ENCODE measurements around the gene IMP3. TPM values are rescaled to one million over a fixed set of nuclear protein-coding genes. Genes with fewer than 3 reads are reported as not detected.

IMP3 gene
- total and polyA plus RNA-seq, 9 of the 15 experiments (the other 6 are each of a cell fraction or from before 2014, with no cell fraction given): 14.5 to 160 (median 74.4) TPM

GRCh38 chr15:75625542-75626347 lies 14.3 kb downstream of the IMP3 start, which contains the start of gene SNUPN (continued):
- TF ChIP-seq HMBOX1 (IDR thresholded peaks at IDR 0.05) (no peak), SMAD2 (IDR thresholded peaks at IDR 0.05; ENCODE audit: low read depth, low read length) (no peak), HDAC1 (IDR thresholded peaks at IDR 0.05) (peak in 1 of 2 experiments; percentile 43; a peak in 2 of 4 replicates), MBD2 (IDR thresholded peaks at IDR 0.05; ENCODE audit: borderline replicate concordance, low read depth) (peak; percentile 67; the same call in 1 of the 2 replicates), TCF3 (CRISPR knock-in tag; IDR thresholded peaks at IDR 0.05) (peak; percentile 32; the same call in 1 of the 2 replicates), MED1 (CRISPR knock-in tag; IDR thresholded peaks at IDR 0.05; ENCODE audit: borderline replicate concordance) (no peak), ZNF57 (CRISPR knock-in tag; IDR thresholded peaks at IDR 0.05) (no peak), PPARD (CRISPR knock-in tag; IDR thresholded peaks at IDR 0.05) (no peak), ZNF668 (CRISPR knock-in tag; IDR thresholded peaks at IDR 0.05) (no peak), HNRNPLL (IDR thresholded peaks at IDR 0.05; ENCODE audit: low read depth, low read length, poor library complexity, severe bottlenecking) (peak; percentile 92), NCOR1 (IDR thresholded peaks at IDR 0.05) (no peak), SMC3 (conservative IDR thresholded peaks at IDR 0.05; ENCODE audit: insufficient read depth, low read depth, low read length) (0 out of 2 replicates have a peak, but pooled peaks have one; percentile 7), POU5F1 (IDR thresholded peaks at IDR 0.05; ENCODE audit: borderline replicate concordance, low read depth, low read length, partially characterized antibody) (no peak), CBFA2T2 (conservative IDR thresholded peaks at IDR 0.05) (no peak), NFIC (IDR thresholded peaks at IDR 0.05) (no peak), ZNF696 (CRISPR knock-in tag; conservative IDR thresholded peaks at IDR 0.05) (no peak), CTCF (IDR thresholded peaks at IDR 0.05 in 2 of 3, conservative IDR thresholded peaks at IDR 0.05 in 1 of 3; ENCODE audit: insufficient read depth in 2 of 3, low read depth in 1 of 3, low read length in 3 of 3) (no peak), ZFP1 (CRISPR knock-in tag; IDR thresholded peaks at IDR 0.05) (no peak), DIDO1 (tag; IDR thresholded peaks at IDR 0.05; ENCODE audit: low read depth) (no peak), THRA (IDR thresholded peaks at IDR 0.05) (no peak)
- TF ChIP-seq, protein P1, sequence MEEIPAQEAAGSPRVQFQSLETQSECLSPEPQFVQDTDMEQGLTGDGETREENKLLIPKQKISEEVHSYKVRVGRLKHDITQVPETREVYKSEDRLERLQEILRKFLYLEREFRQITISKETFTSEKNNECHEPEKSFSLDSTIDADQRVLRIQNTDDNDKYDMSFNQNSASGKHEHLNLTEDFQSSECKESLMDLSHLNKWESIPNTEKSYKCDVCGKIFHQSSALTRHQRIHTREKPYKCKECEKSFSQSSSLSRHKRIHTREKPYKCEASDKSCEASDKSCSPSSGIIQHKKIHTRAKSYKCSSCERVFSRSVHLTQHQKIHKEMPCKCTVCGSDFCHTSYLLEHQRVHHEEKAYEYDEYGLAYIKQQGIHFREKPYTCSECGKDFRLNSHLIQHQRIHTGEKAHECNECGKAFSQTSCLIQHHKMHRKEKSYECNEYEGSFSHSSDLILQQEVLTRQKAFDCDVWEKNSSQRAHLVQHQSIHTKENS (CRISPR knock-in tag; IDR thresholded peaks at IDR 0.05): no peak
- TF ChIP-seq, protein P2, sequence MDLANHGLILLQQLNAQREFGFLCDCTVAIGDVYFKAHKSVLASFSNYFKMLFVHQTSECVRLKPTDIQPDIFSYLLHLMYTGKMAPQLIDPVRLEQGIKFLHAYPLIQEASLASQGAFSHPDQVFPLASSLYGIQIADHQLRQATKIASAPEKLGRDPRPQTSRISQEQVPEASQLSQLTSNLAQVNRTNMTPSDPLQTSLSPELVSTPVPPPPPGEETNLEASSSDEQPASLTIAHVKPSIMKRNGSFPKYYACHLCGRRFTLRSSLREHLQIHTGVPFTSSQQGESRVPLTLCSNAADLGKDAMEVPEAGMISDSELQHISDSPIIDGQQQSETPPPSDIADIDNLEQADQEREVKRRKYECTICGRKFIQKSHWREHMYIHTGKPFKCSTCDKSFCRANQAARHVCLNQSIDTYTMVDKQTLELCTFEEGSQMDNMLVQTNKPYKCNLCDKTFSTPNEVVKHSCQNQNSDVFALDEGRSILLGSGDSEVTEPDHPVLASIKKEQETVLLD (IDR thresholded peaks at IDR 0.05): peak; percentile 65; the same call in 1 of the 2 replicates
